Ectodermal cell (in vitro differentiated cells): ENCODE measurements around the gene MTERF2.

Source experiments
- H3K27ac ChIP-seq: 2 replicates; pipeline ENCODE4 v1.7.0; 2013; ENCODE audit warnings: mild to moderate bottlenecking, low read depth, low read length; ENCODE audit not compliant: insufficient read depth, poor library complexity, severe bottlenecking
- H3K27me3 ChIP-seq: 2 replicates; pipeline ENCODE4 v1.7.0; 2013; ENCODE audit warnings: mild to moderate bottlenecking, low read length; ENCODE audit not compliant: insufficient read depth, control insufficient read depth, poor library complexity, severe bottlenecking
- H3K36me3 ChIP-seq: one replicate; pipeline ENCODE4 v1.7.0; 2013; ENCODE audit warnings: low read length; ENCODE audit not compliant: control insufficient read depth, insufficient read depth
- H3K4me1 ChIP-seq: one replicate; pipeline ENCODE4 v1.7.0; 2013; ENCODE audit warnings: low read length; ENCODE audit not compliant: control insufficient read depth, insufficient read depth
- H3K4me3 ChIP-seq: 2 replicates; pipeline ENCODE4 v1.7.0; 2013; ENCODE audit warnings: low read depth, low read length, control low read depth; ENCODE audit not compliant: insufficient read depth
- H3K9me3 ChIP-seq: 2 replicates; pipeline ENCODE4 v1.7.0; 2013; ENCODE audit warnings: mild to moderate bottlenecking, low read length, moderate library complexity; ENCODE audit not compliant: control insufficient read depth
- WGBS, 2 experiments: methylation state at CpG; one replicate each; pipeline ENCODE4 v1.1.7; 2013; ENCODE audit warnings: missing lambda C conversion rate in 2 of 2; 5-methylcytosine and 5-hydroxymethylcytosine counted together

The MTERF2 gene

DNA sequence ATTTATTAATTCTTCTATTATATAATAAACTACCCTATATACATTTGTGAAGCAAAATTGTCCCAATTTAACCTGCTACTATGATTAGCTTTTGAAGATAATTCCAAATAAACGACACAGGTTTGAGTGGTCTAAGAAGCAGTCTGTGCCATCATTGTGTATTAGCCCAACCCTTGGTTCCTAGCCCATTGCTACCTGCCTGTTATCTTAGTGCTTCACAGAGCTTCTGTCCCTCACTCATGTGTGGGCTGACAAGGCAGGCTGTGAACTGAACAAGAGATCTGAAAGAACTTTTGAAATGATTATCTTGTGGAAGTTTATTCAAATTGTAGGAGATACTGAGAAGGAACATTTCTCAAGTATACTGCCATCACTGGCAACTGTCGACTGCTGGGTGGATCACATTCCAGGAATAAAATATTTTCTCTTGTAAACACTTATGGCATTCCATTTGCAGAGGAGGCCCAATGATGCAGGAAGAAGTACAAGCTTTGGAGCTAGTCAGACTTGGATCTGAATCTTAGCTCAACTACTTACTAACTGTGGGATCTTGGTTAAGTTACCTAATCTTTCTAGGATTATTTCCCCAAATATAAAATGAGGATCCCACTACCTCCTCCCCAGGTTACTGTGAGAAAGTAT, 7.8 kb upstream of the MTERF2 start:
- whole genome bisulfite sequencing, 2 experiments = 90 to 96% methylated on average over 2 of the region's 2 CpGs
- H3K4me3 ChIP-seq = no peak overlapping the region
- H3K27ac ChIP-seq = no peak overlapping the region
- H3K9me3 ChIP-seq = no peaks in the 10 kb centered on the region
- no peaks in the 10 kb centered on the region for H3K27me3 ChIP-seq
- no peaks in the 10 kb centered on the region for H3K4me1 ChIP-seq
- H3K36me3 ChIP-seq = peaks cover 5% of the 10 kb centered on the region

- Histone ChIP-seq H3K9me3 (no peaks in the 10 kb centered on the region), H3K36me3 (no peaks in the 10 kb centered on the region), H3K4me1 (peaks cover 9% of the 10 kb centered on the region), H3K27ac (no peak overlapping the region), H3K4me3 (no peak overlapping the region), H3K27me3 (no peaks in the 10 kb centered on the region)
- WGBS, 2 experiments = 70 to 79% methylated on average over 6 of the region's 6 CpGs
Measured at GRCh38 chr12:106987846-106988245, 900 bp upstream of the MTERF2 start.

- H3K9me3 ChIP-seq = no peaks in the 10 kb centered on the region
- 76 to 78% methylated on average over 4 of the region's 4 CpGs for WGBS, 2 experiments
- H3K27ac ChIP-seq = no peak overlapping the region
Measured at GRCh38 chr12:106986135-106986534, 811 bp downstream of the MTERF2 start.

GRCh38 chr12:106985479-106985878, 1.5 kb downstream of the MTERF2 start:
- H3K4me3 ChIP-seq = no peak overlapping the region
- no peak overlapping the region for H3K27ac ChIP-seq
- H3K9me3 ChIP-seq = no peaks in the 10 kb centered on the region
- WGBS, 2 experiments = 92 to 96% methylated on average over 5 of the region's 5 CpGs
- peaks cover 9% of the 10 kb centered on the region for H3K4me1 ChIP-seq
- no peaks in the 10 kb centered on the region for H3K27me3 ChIP-seq
- no peaks in the 10 kb centered on the region for H3K36me3 ChIP-seq

More at GRCh38 chr12:106986135-106986534, 811 bp downstream of the MTERF2 start:
- Histone ChIP-seq H3K36me3 (no peaks in the 10 kb centered on the region), H3K4me1 (peaks cover 9% of the 10 kb centered on the region), H3K4me3 (peak overlapping the region; percentile 78), H3K27me3 (no peaks in the 10 kb centered on the region)

- no peak overlapping the region for H3K4me3 ChIP-seq
- WGBS, 2 experiments = 92 to 95% methylated on average over 6 of the region's 6 CpGs
- peaks cover 9% of the 10 kb centered on the region for H3K4me1 ChIP-seq
- H3K27ac ChIP-seq = no peak overlapping the region
- H3K27me3 ChIP-seq = no peaks in the 10 kb centered on the region
- no peaks in the 10 kb centered on the region for H3K9me3 ChIP-seq
- H3K36me3 ChIP-seq = no peaks in the 10 kb centered on the region
Measured at GRCh38 chr12:106984588-106985137, 2.3 kb downstream of the MTERF2 start.

GRCh38 chr12:106982229-106982628, 4.7 kb downstream of the MTERF2 start:
- 100% methylated on average over 1 of the region's 1 CpG; no CpG with 5 or more reads in 1 of the 2 experiments for WGBS, 2 experiments
- Histone ChIP-seq H3K4me1 (peaks cover 4% of the 10 kb centered on the region), H3K27me3 (no peaks in the 10 kb centered on the region), H3K36me3 (no peaks in the 10 kb centered on the region), H3K9me3 (no peaks in the 10 kb centered on the region), H3K4me3 (no peak overlapping the region), H3K27ac (no peak overlapping the region)

DNA sequence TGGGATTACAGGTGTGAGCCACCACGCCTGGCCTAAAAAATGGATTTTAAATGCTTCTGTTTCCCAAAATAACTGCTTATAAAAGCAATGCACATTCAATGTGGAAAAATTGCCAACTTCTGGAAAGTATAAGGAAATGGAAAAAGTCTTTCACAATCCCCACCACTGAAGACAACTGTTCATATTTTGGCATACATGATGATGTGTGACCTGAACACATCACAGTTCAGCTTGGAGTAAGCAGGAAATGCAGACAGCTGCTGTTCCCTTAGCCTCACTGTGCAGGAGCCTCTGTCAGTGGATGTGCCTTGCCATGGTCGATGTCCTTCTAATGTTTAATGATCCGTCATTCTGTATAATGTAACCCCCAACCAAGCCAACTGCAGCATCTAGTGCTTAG, 5.2 kb downstream of the MTERF2 start:
- Histone ChIP-seq H3K27me3 (no peaks in the 10 kb centered on the region), H3K27ac (no peak overlapping the region), H3K4me1 (peaks cover 4% of the 10 kb centered on the region), H3K4me3 (no peak overlapping the region), H3K36me3 (no peaks in the 10 kb centered on the region), H3K9me3 (no peaks in the 10 kb centered on the region)
- WGBS, 2 experiments = 94 to 97% methylated on average over 3 of the region's 3 CpGs

DNA sequence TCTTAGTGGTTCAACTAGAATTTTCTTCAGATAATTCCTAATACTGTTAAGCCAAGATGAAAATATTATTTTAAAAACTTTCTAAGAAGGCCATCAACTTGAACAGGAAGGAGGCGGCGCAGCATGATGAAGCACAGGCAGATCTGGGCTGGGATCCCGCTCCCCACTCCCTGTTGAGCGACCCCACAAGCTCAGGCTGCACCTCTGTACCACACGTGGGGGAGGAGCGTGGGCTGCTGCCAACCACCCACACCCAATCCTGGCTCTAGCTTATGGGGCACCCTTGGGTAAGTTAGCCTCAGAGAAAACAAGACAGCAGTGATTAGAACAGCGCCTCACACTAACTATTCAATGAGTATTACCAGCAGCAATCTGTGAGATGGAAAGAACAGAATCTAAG, 6.0 kb downstream of the MTERF2 start:
- 87 to 88% methylated on average over 7 of the region's 7 CpGs for WGBS, 2 experiments

GRCh38 chr12:106978035-106978800, 8.7 kb downstream of the MTERF2 start:
- Histone ChIP-seq H3K4me1 (no peaks in the 10 kb centered on the region), H3K27me3 (no peaks in the 10 kb centered on the region), H3K27ac (no peak overlapping the region), H3K4me3 (no peak overlapping the region), H3K36me3 (no peaks in the 10 kb centered on the region), H3K9me3 (no peaks in the 10 kb centered on the region)
- WGBS, 2 experiments = 94 to 95% methylated on average over 8 to 9 of the region's 9 CpGs

More for the DNA sequence above, 6.0 kb downstream of the MTERF2 start:
- Histone ChIP-seq H3K27me3 (no peaks in the 10 kb centered on the region), H3K4me1 (no peaks in the 10 kb centered on the region), H3K4me3 (no peak overlapping the region), H3K9me3 (no peaks in the 10 kb centered on the region), H3K27ac (no peak overlapping the region), H3K36me3 (no peaks in the 10 kb centered on the region)

- Histone ChIP-seq H3K27me3 (no peaks in the 10 kb centered on the region), H3K36me3 (no peaks in the 10 kb centered on the region), H3K9me3 (no peaks in the 10 kb centered on the region), H3K4me3 (no peak overlapping the region), H3K4me1 (no peaks in the 10 kb centered on the region), H3K27ac (no peak overlapping the region)
- WGBS, 2 experiments = 100% methylated on average over 1 of the region's 1 CpG; no CpG with 5 or more reads in 1 of the 2 experiments
Measured at GRCh38 chr12:106976668-106977067, 10.3 kb downstream of the MTERF2 start.
